GM23248 (cell line): ENCODE measurements around the gene WFDC9. TPM values are rescaled to one million over a fixed set of nuclear protein-coding genes. Genes with fewer than 3 reads are reported as not detected.
"Not testable (repeated sequence)": the region's sequence is repeated elsewhere in the genome, so short reads cannot be mapped to it uniquely, and the experiment has no call there.

Experiments used
- DNase-seq: peaks from one replicate; pipeline ENCODE4 v3.0.0-alpha.2; 2015
- H2AFZ ChIP-seq: fragments of 200-600 bp; sonication (generic); 2 replicates; pipeline ENCODE4 v1.6.1; 2016; ENCODE audit warnings: antibody characterized with exemption
- H3F3A ChIP-seq: fragments of 200-600 bp; sonication (generic); 2 replicates; pipeline ENCODE4 v1.6.1; 2016; ENCODE audit warnings: mild to moderate bottlenecking, antibody characterized with exemption, mixed run types; ENCODE audit not compliant: insufficient read depth
- H3K27ac ChIP-seq: fragments of 200-600 bp; sonication (generic); 2 replicates; pipeline ENCODE4 v1.5.1; 2016; ENCODE audit warnings: mild to moderate bottlenecking
- H3K27me3 ChIP-seq: fragments of 200-600 bp; sonication (generic); replicated peaks from 2 replicates; pipeline ENCODE4 v1.6.1; 2016; ENCODE audit warnings: mild to moderate bottlenecking; ENCODE audit not compliant: insufficient read depth
- H3K36me3 ChIP-seq: fragments of 200-600 bp; sonication (generic); 2 replicates; pipeline ENCODE4 v1.6.1; 2016; ENCODE audit warnings: low read depth, mild to moderate bottlenecking
- H3K4me1 ChIP-seq: fragments of 200-600 bp; sonication (generic); 2 replicates; pipeline ENCODE4 v1.6.1; 2016; ENCODE audit warnings: mild to moderate bottlenecking; ENCODE audit not compliant: insufficient read depth
- H3K4me2 ChIP-seq: fragments of 200-600 bp; sonication (generic); one replicate; pipeline ENCODE4 v1.6.1; 2016; ENCODE audit warnings: mild to moderate bottlenecking; ENCODE audit not compliant: unreplicated experiment
- H3K4me3 ChIP-seq: fragments of 200-600 bp; sonication (generic); 2 replicates; pipeline ENCODE4 v1.5.1; 2016; ENCODE audit warnings: mild to moderate bottlenecking
- H3K79me2 ChIP-seq: fragments of 200-600 bp; sonication (generic); 2 replicates; pipeline ENCODE4 v1.6.1; 2016; ENCODE audit warnings: mild to moderate bottlenecking; ENCODE audit not compliant: insufficient read depth
- H3K9ac ChIP-seq: fragments of 200-600 bp; sonication (generic); 2 replicates; pipeline ENCODE4 v1.6.1; 2016; ENCODE audit warnings: mild to moderate bottlenecking
- H3K9me2 ChIP-seq: fragments of 200-600 bp; sonication (generic); 2 replicates; pipeline ENCODE4 v1.6.1; 2016; ENCODE audit warnings: mixed run types, mild to moderate bottlenecking, moderate library complexity; ENCODE audit not compliant: insufficient read depth
- H3K9me3 ChIP-seq: fragments of 200-600 bp; sonication (generic); one replicate; pipeline ENCODE4 v1.6.1; 2017; ENCODE audit warnings: low read depth
- H4K20me1 ChIP-seq: fragments of 200-600 bp; sonication (generic); 2 replicates; pipeline ENCODE4 v1.6.0; 2016; ENCODE audit not compliant: insufficient read depth
- EZH2 ChIP-seq: fragments of 200-600 bp; sonication (generic); IDR thresholded peaks from 2 replicates; pipeline ENCODE4 v1.6.1; 2018; ENCODE audit warnings: antibody characterized with exemption, mild to moderate bottlenecking; ENCODE audit not compliant: insufficient read depth, poor library complexity, severe bottlenecking
- EZH2phosphoT487 ChIP-seq: fragments of 200-600 bp; sonication (generic); IDR thresholded peaks from 2 replicates; pipeline ENCODE4 v1.6.1; 2018; ENCODE audit warnings: antibody characterized with exemption, moderate library complexity, mild to moderate bottlenecking, low read depth; ENCODE audit not compliant: insufficient read depth
- WGBS, 2 experiments: methylation state at CpG; one replicate each; pipeline ENCODE4 v1.1.6; 2015 to 2017; ENCODE audit warnings: low lambda C conversion rate in 2 of 2, low coverage in 1 of 2; ENCODE audit errors: missing lambda C conversion rate in 2 of 2; 5-methylcytosine and 5-hydroxymethylcytosine counted together
- in situ Hi-C: fragments of 300-500 bp; cut with MboI; formaldehyde crosslinking; loops from 2 replicates; pipeline ENCODE4 v1.15.0; 2020
- polyA plus RNA-seq: library from polyadenylated mRNA; unstranded; fragments of >200 nt; fragmentation: Nextera tagmentation; extraction: Ambion mirVana; gene quantifications from 2 replicates; pipeline ENCODE4 v1.2.1, GENCODE V29; 2016
- total RNA-seq: library from RNA; depleted of rRNA; stranded (reverse); fragments of >200 nt; shearing (Covaris generic); gene quantifications from 2 replicates; pipeline ENCODE4 v1.2.3, GENCODE V29; 2014

WFDC9 gene
- total and polyA plus RNA-seq, 2 experiments from 2014 or later, result not detected

DNA sequence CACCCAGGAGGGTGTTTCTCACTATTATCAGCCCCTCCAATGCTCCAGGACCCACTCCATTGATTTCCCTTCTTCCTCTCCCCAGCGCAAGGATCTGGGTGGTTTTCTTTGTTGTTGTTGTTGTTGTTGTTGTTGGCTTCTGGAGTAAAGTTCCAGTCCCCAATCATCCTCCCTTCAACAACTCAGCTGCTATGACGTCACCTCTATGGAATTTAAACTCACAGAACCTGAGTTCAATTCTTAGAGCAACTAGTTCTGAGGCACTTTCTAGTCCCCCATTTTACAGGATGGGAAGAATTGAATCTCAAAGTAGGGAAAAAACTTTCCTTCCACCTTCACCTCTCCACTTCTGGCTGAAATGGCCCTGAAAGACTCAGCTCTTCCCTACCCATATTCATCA lies 42.3 kb downstream of the WFDC9 start:
- Histone ChIP-seq H3K4me1 (peaks cover 4% of the 10 kb centered on the region; the same call in 1 of the 2 replicates), H3K27me3 (0 out of 2 replicates have a peak, but pooled peaks cover 3% of the 10 kb centered on the region), H3F3A (no peaks in the 10 kb centered on the region), H3K4me2 (no peak overlapping the region), H3K4me3 (no peak overlapping the region), H3K27ac (no peak overlapping the region), H3K9me3 (no peaks in the 10 kb centered on the region), H3K79me2 (no peaks in the 10 kb centered on the region), H3K9me2 (no peaks in the 10 kb centered on the region), H4K20me1 (no peaks in the 10 kb centered on the region), H2AFZ (no peak overlapping the region), H3K9ac (no peak overlapping the region), H3K36me3 (no peaks in the 10 kb centered on the region)
- TF ChIP-seq EZH2 (no peak), EZH2phosphoT487 (no peak)
- WGBS, 2 experiments, result 63 to 76% methylated on average over 2 of the region's 2 CpGs
- in situ Hi-C loops, result no loop called here
- peak; percentile 33 for DNase-seq

DNA sequence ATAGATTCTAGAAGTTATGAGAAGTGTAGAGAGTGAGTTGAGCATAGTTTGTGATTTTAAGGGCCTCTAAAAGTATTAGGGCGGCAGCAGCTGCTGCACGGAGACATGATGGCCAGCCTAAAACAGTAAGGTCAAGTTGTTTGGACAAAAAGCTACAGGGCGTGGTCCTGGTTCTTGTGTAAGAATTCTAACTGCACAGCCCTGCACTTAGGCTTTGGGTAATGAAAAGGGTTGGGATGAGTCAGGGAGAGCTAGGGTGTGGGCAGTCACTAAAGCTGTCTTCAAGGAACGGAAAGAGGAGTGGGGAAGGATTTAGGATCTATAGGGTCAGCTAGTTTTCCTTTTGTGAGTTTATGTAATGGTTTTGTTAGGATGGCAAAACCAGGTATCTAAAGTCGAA lies 45.1 kb downstream of the WFDC9 start:
- peak; percentile 60 for DNase-seq
- in situ Hi-C loops, result not testable (repeated sequence)

DNA sequence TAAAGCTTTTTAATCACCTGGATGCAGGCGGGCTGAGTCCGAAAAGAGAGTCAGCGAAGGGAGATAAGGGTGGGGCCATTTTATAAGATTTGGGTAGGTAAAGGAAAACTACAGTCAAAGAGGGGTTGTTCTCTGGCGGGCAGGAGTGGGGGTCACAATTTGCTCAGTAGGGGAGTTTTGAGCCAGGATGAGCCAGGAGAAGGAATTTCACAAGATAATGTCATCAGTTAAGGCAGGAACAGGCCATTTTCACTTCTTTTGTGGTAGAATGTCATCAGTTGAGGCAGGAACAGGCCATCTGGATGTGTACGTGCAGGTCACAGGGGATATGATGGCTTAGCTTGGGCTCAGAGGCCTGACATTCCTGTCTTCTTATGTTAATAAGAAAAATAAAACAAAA lies 46.8 kb downstream of the WFDC9 start:
- H3K9ac ChIP-seq, H3F3A ChIP-seq, H3K9me3 ChIP-seq, in situ Hi-C loops, H4K20me1 ChIP-seq, H3K4me3 ChIP-seq, DNase-seq, H3K36me3 ChIP-seq, H3K9me2 ChIP-seq, H3K4me2 ChIP-seq, H2AFZ ChIP-seq, H3K79me2 ChIP-seq, H3K4me1 ChIP-seq, H3K27ac ChIP-seq: not testable (repeated sequence)
- H3K27me3 ChIP-seq, result 0 out of 2 replicates have a peak, but pooled peaks cover 17% of the 10 kb centered on the region
- WGBS, 2 experiments, result 78 to 79% methylated on average over 5 of the region's 5 CpGs

More for the DNA sequence above, 45.1 kb downstream of the WFDC9 start:
- not testable (repeated sequence) for H3K9ac ChIP-seq, H3F3A ChIP-seq, H3K79me2 ChIP-seq, H3K4me3 ChIP-seq, H3K27ac ChIP-seq, H3K36me3 ChIP-seq, H3K9me2 ChIP-seq, H3K9me3 ChIP-seq, H4K20me1 ChIP-seq
- H3K4me2 ChIP-seq, result peak overlapping the region; percentile 42
- WGBS, 2 experiments, result 36 to 39% methylated on average over 5 of the region's 5 CpGs
- H3K4me1 ChIP-seq, result peaks cover 12% of the 10 kb centered on the region
- H2AFZ ChIP-seq, result 0 out of 2 replicates have a peak overlapping the region, but pooled peaks have one; percentile 11
- 0 out of 2 replicates have a peak, but pooled peaks cover 11% of the 10 kb centered on the region for H3K27me3 ChIP-seq

DNA sequence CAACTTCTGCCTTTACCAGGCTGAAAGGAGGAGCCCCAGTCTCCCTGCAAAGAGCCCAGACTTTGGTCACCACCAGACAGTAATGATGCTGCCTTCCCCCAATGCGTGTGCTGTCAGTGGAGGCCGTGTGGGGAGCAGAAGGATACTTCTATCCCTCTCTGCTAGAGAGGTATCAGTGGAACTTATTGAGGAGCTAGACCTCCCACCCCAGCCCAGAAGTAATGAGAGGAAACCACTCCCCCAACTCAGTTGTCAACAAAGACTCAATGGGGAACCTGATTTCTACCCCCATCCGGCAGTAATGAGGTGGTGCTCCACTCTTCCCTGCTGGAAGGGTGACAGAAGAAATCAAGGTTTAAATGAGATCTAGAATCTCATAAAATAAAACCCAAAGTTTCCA lies 47.6 kb downstream of the WFDC9 start:
- Histone ChIP-seq H3K9ac (no peak overlapping the region), H3K9me2 (no peaks in the 10 kb centered on the region), H3K4me1 (peaks cover 7% of the 10 kb centered on the region), H3F3A (no peaks in the 10 kb centered on the region), H4K20me1 (no peaks in the 10 kb centered on the region), H3K36me3 (no peaks in the 10 kb centered on the region), H2AFZ (no peak overlapping the region), H3K79me2 (no peaks in the 10 kb centered on the region), H3K9me3 (no peaks in the 10 kb centered on the region), H3K4me2 (no peak overlapping the region), H3K4me3 (no peak overlapping the region), H3K27ac (no peak overlapping the region), H3K27me3 (0 out of 2 replicates have a peak, but pooled peaks cover 17% of the 10 kb centered on the region)
- no peak for TF ChIP-seq EZH2
- no peak for TF ChIP-seq EZH2phosphoT487
- DNase-seq, result no peak
- 65 to 81% methylated on average over 3 of the region's 3 CpGs for WGBS, 2 experiments
- in situ Hi-C loops, result no loop called here

DNA sequence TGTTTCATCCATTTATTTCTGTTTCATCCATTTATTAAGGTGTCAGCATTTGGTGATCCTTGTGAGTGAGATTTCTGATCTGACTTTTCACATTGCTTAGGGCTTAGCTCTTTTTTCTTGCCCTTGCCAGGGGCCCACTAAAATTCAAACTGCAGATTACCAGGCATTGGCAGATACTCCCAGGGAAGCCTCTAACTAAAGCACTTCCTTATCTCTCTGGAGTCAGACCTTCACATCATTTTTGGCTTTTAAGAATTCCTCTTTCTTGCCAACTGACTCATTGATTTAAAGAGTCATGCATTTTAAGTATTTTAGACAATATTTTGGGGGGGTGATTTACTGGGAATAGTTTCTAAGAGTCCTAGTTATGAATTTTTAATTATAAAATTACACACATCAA lies 49.4 kb downstream of the WFDC9 start:
- no peak overlapping the region for H3K27ac ChIP-seq
- no peaks in the 10 kb centered on the region for H3K9me3 ChIP-seq
- peaks cover 7% of the 10 kb centered on the region for H3K4me1 ChIP-seq
- H3K9me2 ChIP-seq, result no peaks in the 10 kb centered on the region
- DNase-seq, result peak; percentile 44
- in situ Hi-C loops, result no loop called here
- no peak overlapping the region for H2AFZ ChIP-seq
- no peak overlapping the region for H3K4me2 ChIP-seq
- TF ChIP-seq EZH2, result no peak
- TF ChIP-seq EZH2phosphoT487, result no peak
- H3K36me3 ChIP-seq, result no peaks in the 10 kb centered on the region
- H3K79me2 ChIP-seq, result no peaks in the 10 kb centered on the region
- no peaks in the 10 kb centered on the region for H4K20me1 ChIP-seq
- 0 out of 2 replicates have a peak, but pooled peaks cover 17% of the 10 kb centered on the region for H3K27me3 ChIP-seq
- H3K9ac ChIP-seq, result no peak overlapping the region
- H3F3A ChIP-seq, result no peaks in the 10 kb centered on the region
- no peak overlapping the region for H3K4me3 ChIP-seq
